Spleen (tissue), 11 donors: ENCODE data around the gene SCARB1. TPM values are rescaled to one million over a fixed set of nuclear protein-coding genes. Genes with fewer than 3 reads are reported as not detected.

Source experiments
- DNase-seq: peaks from one replicate; pipeline ENCODE4 v3.0.0-alpha.2; 2020
- H3K27ac ChIP-seq, 8 donors: fragments of 200-600 bp; sonication (generic) in 7 of 8; 1 replicate in 4 of 8; 2 replicates in 4 of 8; pipeline versions ENCODE4 v1.5.0 to v1.8.0; 2016 to 2021; ENCODE audit warnings: inconsistent platforms in 4 of 8, mild to moderate bottlenecking in 4 of 8, moderate library complexity in 1 of 8
- H3K27me3 ChIP-seq, 7 donors: fragments of 200-600 bp; sonication (generic) in 6 of 7; replicated peaks in 1 of 7; 1 replicate in 4 of 7; 2 replicates in 3 of 7; pipeline versions ENCODE4 v1.5.0 to v1.8.0; 2016 to 2021; ENCODE audit warnings: inconsistent platforms in 3 of 7, mild to moderate bottlenecking in 1 of 7
- H3K36me3 ChIP-seq, 6 donors: fragments of 200-600 bp; sonication (generic) in 5 of 6; 1 replicate in 4 of 6; 2 replicates in 2 of 6; pipeline versions ENCODE4 v1.5.0 to v1.8.0; 2016 to 2021; ENCODE audit warnings: inconsistent platforms in 2 of 6
- H3K4me1 ChIP-seq, 6 donors: fragments of 200-600 bp; sonication (generic) in 5 of 6; 1 replicate in 3 of 6; 2 replicates in 3 of 6; pipeline versions ENCODE4 v1.5.0 to v1.8.0; 2016 to 2021; ENCODE audit warnings: inconsistent platforms in 3 of 6
- H3K4me3 ChIP-seq, 8 donors: fragments of 200-600 bp; sonication (generic) in 7 of 8; 1 replicate in 4 of 8; 2 replicates in 4 of 8; pipeline versions ENCODE4 v1.5.0 to v1.8.0; 2016 to 2021; ENCODE audit warnings: inconsistent platforms in 4 of 8, mild to moderate bottlenecking in 4 of 8, moderate library complexity in 2 of 8
- H3K9me3 ChIP-seq, 8 donors: fragments of 200-600 bp; sonication (generic) in 7 of 8; 1 replicate in 4 of 8; 2 replicates in 4 of 8; pipeline versions ENCODE4 v1.5.0 to v1.8.0; 2016 to 2021; ENCODE audit warnings: inconsistent platforms in 4 of 8
- POLR2A ChIP-seq, 3 donors: fragments of 450-650 bp; IDR thresholded peaks; one replicate each; pipeline ENCODE4 v1.5.1; 2017; ENCODE audit warnings: antibody characterized with exemption in 3 of 3, mild to moderate bottlenecking in 1 of 3
- POLR2AphosphoS5 ChIP-seq, 3 donors: sonication (generic); formaldehyde crosslinking; IDR thresholded peaks; one replicate each; pipeline ENCODE4 v1.5.1; 2017; ENCODE audit warnings: antibody characterized with exemption in 3 of 3
- WGBS, 5 donors: extraction: QIAGEN DNeasy Blood & Tissue Kit in 3 of 5; methylation state at CpG; one replicate each; pipeline versions ENCODE4 v1.1.5 to v1.1.7; 2013 to 2018; 5-methylcytosine and 5-hydroxymethylcytosine counted together
- intact Hi-C: fragments of 100-400 bp; cut with DNase I; formaldehyde crosslinking; loops from one replicate; pipeline ENCODE4 v1.15.0; 2023; ENCODE audit warnings: low total_unique reads
- polyA plus RNA-seq, 3 donors: library from polyadenylated mRNA; stranded (reverse); fragments of 200-250 nt; gene quantifications; one replicate each; pipeline ENCODE4 v1.2.1, GENCODE V29; 2013
- total RNA-seq, 7 donors: library from RNA; depleted of rRNA in 3 of 7; stranded (reverse); fragments of >200 nt in 3 of 7; fragmentation: NEBNext Ultra II Directional in 4 of 7; extraction: Animal tissue kit (Norgen Biotek cat#: 25700) in 4 of 7; gene quantifications; one replicate each; pipeline versions ENCODE4 v1.1.0 to v1.2.1, GENCODE V29; 2016 to 2021
- TF ChIP-seq, protein P1 (sequence below), 11 experiments: fragments of 200-600 bp in 7 of 11; fragments of 450-650 bp in 4 of 11; sonication (generic) in 4 of 11; IDR thresholded peaks in 8 of 11; conservative IDR thresholded peaks in 3 of 11; 1 replicate in 7 of 11; 2 replicates in 4 of 11; pipeline versions ENCODE4 v1.4.0 to v1.8.0; 2016 to 2021; ENCODE audit warnings: antibody characterized with exemption in 11 of 11, inconsistent platforms in 4 of 11, mild to moderate bottlenecking in 1 of 11
- donor health status: healthy with polysubstance abuse.
- donor health status: DM: no; HTN: no; CAD: no; lungs with moderate emphysema.
- donor health status: DM: no; HTN: no; CAD: no.
- donor health status: Bipolar disorder and iron deficiency.
- donor health status: healthy.
- donor health status: DM: no; HTN: no; CAD: no.
- donor health status: DM: yes; HTN: yes; CAD: no.

SCARB1 gene
- total and polyA plus RNA-seq, 10 donors: 11.9 to 59.3 (median 24.3) TPM

- H3K4me3 ChIP-seq: no peak overlapping the region
- no peak for TF ChIP-seq POLR2A (IDR thresholded peaks at IDR 0.05)
- TF ChIP-seq POLR2AphosphoS5 (IDR thresholded peaks at IDR 0.05): no peak
- TF ChIP-seq, protein P1, sequence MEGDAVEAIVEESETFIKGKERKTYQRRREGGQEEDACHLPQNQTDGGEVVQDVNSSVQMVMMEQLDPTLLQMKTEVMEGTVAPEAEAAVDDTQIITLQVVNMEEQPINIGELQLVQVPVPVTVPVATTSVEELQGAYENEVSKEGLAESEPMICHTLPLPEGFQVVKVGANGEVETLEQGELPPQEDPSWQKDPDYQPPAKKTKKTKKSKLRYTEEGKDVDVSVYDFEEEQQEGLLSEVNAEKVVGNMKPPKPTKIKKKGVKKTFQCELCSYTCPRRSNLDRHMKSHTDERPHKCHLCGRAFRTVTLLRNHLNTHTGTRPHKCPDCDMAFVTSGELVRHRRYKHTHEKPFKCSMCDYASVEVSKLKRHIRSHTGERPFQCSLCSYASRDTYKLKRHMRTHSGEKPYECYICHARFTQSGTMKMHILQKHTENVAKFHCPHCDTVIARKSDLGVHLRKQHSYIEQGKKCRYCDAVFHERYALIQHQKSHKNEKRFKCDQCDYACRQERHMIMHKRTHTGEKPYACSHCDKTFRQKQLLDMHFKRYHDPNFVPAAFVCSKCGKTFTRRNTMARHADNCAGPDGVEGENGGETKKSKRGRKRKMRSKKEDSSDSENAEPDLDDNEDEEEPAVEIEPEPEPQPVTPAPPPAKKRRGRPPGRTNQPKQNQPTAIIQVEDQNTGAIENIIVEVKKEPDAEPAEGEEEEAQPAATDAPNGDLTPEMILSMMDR (IDR thresholded peaks at IDR 0.05 in 8 of 11, conservative IDR thresholded peaks at IDR 0.05 in 3 of 11): no peak
- DNase-seq: no peak
- peaks cover 0 to 11% (median 0%) of the 10 kb centered on the region in 8 donors for H3K9me3 ChIP-seq
- no peaks in the 10 kb centered on the region for H3K36me3 ChIP-seq
- H3K27me3 ChIP-seq: peaks cover 0 to 21% (median 0%) of the 10 kb centered on the region in 7 donors
- peaks cover 15 to 84% (median 39%) of the 10 kb centered on the region in 6 donors for H3K4me1 ChIP-seq
- peak overlapping the region in 4 of 8 donors; percentile 79 to 84 (median 82) for H3K27ac ChIP-seq
- intact Hi-C loops: no loop called here
- 89 to 99% (median 96%) methylated on average over 4 of the region's 4 CpGs for WGBS, 5 donors
These were observed 106.3 kb downstream of the SCARB1 start for GRCh38 chr12:124757329-124757728.

DNA sequence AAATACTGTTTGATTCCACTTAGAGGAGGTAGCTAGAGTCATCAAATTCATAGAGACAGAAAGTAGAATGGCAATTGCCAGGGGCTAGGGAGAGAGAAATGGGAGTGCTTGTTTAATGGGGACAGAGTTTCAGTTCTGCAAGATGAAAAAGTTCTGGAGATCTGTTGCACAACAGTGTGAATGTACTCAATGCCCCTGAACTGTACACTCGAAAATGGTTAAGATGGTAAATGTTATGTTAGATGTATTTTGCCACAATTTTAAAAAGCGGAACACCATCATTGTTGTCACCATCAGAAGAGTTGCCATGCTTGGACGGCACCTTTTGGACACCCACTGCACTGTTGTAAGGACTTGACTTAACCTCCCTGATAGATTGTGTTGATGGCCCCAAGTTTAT lies 106.9 kb downstream of the SCARB1 start:
- 72 to 88% (median 82%) methylated on average over 3 of the region's 3 CpGs for WGBS, 5 donors
- H3K27me3 ChIP-seq: peaks cover 0 to 21% (median 0%) of the 10 kb centered on the region in 7 donors
- no peak overlapping the region for H3K4me3 ChIP-seq
- H3K9me3 ChIP-seq: peaks cover 0 to 11% (median 0%) of the 10 kb centered on the region in 8 donors
- no peak for DNase-seq
- H3K36me3 ChIP-seq: no peaks in the 10 kb centered on the region
- TF ChIP-seq POLR2AphosphoS5 (IDR thresholded peaks at IDR 0.05) (no peak), POLR2A (IDR thresholded peaks at IDR 0.05) (no peak)
- TF ChIP-seq, protein P1 (IDR thresholded peaks at IDR 0.05 in 8 of 11, conservative IDR thresholded peaks at IDR 0.05 in 3 of 11): no peak
- intact Hi-C loops: no loop called here
- H3K4me1 ChIP-seq: peaks cover 15 to 84% (median 39%) of the 10 kb centered on the region in 6 donors
- peak overlapping the region in 4 of 8 donors; percentile 79 to 84 (median 82) for H3K27ac ChIP-seq

- no peak for TF ChIP-seq POLR2AphosphoS5 (IDR thresholded peaks at IDR 0.05)
- TF ChIP-seq, protein P1 (IDR thresholded peaks at IDR 0.05 in 8 of 11, conservative IDR thresholded peaks at IDR 0.05 in 3 of 11): no peak
- no peak for TF ChIP-seq POLR2A (IDR thresholded peaks at IDR 0.05)
- intact Hi-C loops: no loop called here
- peak overlapping the region; percentile 6 to 84 (median 75) for H3K27ac ChIP-seq
These were observed 107.5 kb downstream of the SCARB1 start for GRCh38 chr12:124756166-124756565.

DNA sequence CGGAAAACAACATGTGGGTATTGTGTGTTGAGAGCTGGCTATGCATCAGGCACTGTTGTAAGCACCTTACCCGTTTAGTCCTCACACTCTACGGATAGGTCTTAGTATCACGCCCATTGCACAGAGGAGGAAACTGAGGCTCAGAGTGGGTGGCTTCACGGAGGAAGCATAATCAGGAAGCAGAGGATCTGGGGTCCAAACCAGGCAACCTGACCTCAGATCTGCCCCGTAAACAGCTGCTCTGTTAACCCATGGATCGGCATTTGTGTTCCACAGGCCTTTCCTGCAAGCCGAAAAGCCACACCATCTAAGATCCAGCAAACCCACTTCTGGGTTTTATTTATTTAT lies 107.9 kb downstream of the SCARB1 start:
- Histone ChIP-seq H3K27me3 (peaks cover 0 to 15% (median 0%) of the 10 kb centered on the region in 7 donors), H3K4me3 (peak overlapping the region in 1 of 8 donors; percentile 9), H3K4me1 (peaks cover 15 to 87% (median 39%) of the 10 kb centered on the region in 6 donors), H3K36me3 (no peaks in the 10 kb centered on the region), H3K9me3 (peaks cover 0 to 11% (median 0%) of the 10 kb centered on the region in 8 donors), H3K27ac (peak overlapping the region; percentile 36 to 84 (median 75))
- DNase-seq: no peak
- TF ChIP-seq POLR2AphosphoS5 (IDR thresholded peaks at IDR 0.05) (no peak), POLR2A (IDR thresholded peaks at IDR 0.05) (no peak)
- TF ChIP-seq, protein P1 (IDR thresholded peaks at IDR 0.05 in 8 of 11, conservative IDR thresholded peaks at IDR 0.05 in 3 of 11): no peak
- WGBS, 5 donors: 50 to 57% (median 51%) methylated on average over 8 of the region's 8 CpGs
- intact Hi-C loops: no loop called here

More at GRCh38 chr12:124756166-124756565, 107.5 kb downstream of the SCARB1 start:
- H3K27me3 ChIP-seq: peaks cover 0 to 19% (median 0%) of the 10 kb centered on the region in 7 donors
- H3K4me3 ChIP-seq: no peak overlapping the region
- DNase-seq: no peak
- H3K4me1 ChIP-seq: peaks cover 15 to 89% (median 39%) of the 10 kb centered on the region in 6 donors
- peaks cover 0 to 11% (median 0%) of the 10 kb centered on the region in 8 donors for H3K9me3 ChIP-seq
- 54 to 85% (median 68%) methylated on average over 6 of the region's 6 CpGs for WGBS, 5 donors
- no peaks in the 10 kb centered on the region for H3K36me3 ChIP-seq
